Activated naive CD4-positive, alpha-beta T cell treated with anti-CD3 and anti-CD28 coated beads, Interleukin-2, amount 50 U/mL, for 72 hours (primary cell): ENCODE data around the gene OR2V2. TPM values are rescaled to one million over a fixed set of nuclear protein-coding genes. Genes with fewer than 3 reads are reported as not detected.

Experiments used
- ATAC-seq, 2 donors: fragments of 150-1000 bp; cut with Tn5 transposase; 2 replicates each; pipeline ENCODE4 v1.10.0; 2021; ENCODE audit warnings: mild to moderate bottlenecking in 2 of 2, moderate library complexity in 2 of 2
- DNase-seq, 2 donors: peaks; one replicate each; pipeline ENCODE4 v3.0.0; 2021 to 2022; ENCODE audit warnings: low spot score in 2 of 2
- H3K27ac Mint-ChIP-seq, 2 donors: one replicate each; pipeline ENCODE4 v1.8.0; 2022; ENCODE audit warnings: mild to moderate bottlenecking in 2 of 2, mixed read lengths in 2 of 2
- H3K36me3 Mint-ChIP-seq, 2 donors: one replicate each; pipeline ENCODE4 v1.8.0; 2022; ENCODE audit warnings: mixed read lengths in 2 of 2
- H3K9me3 Mint-ChIP-seq, 2 donors: one replicate each; pipeline ENCODE4 v1.8.0; 2022; ENCODE audit warnings: mixed read lengths in 2 of 2
- total RNA-seq, 2 donors: library from RNA; stranded (reverse); gene quantifications; one replicate each; pipeline ENCODE4 v1.2.3, GENCODE V29; 2022

OR2V2 gene
- total RNA-seq, 2 donors from 2014 or later = not detected

- no peak overlapping the region for H3K27ac Mint-ChIP-seq
- ATAC-seq = no peak
- no peaks in the 10 kb centered on the region for H3K9me3 Mint-ChIP-seq
Observed at GRCh38 chr5:181203777-181204112, 56.4 kb downstream of the OR2V2 start.

DNA sequence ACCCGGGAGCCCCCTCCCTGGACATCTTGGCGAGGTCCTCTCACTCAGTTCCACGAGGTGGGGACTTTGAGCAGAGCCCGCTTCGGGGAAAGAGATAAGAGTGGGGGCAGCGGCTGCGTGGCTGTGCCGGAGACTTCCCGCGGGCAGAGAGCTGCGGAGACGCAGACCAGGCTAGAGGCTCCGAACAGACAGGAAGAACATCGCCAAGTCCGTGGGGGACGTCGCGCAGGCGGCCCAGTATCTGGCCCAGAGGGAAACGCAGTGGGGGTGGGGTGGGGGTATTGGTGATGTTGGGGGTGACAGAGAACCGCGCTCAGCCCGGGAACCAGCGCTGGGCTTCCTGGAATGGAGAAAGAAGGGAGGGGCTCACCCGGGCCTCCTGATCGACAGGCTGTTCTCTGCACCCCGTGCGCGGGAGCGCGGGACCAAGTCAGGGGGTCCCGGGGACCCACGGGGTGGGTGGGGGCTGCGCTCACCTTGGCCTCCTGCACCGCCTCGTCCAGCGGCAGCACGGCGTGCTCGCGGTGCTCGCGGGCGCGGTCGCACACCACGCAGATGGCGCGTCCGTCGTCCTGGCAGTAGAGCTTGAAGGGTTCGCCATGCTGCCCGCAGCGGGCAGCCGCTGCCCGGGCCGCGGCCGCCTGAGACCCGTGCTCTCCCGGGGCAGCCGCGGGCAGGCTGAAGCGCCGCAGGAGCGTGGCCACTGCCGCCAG, 56.9 kb downstream of the OR2V2 start:
- no peak for DNase-seq
- H3K9me3 Mint-ChIP-seq = no peaks in the 10 kb centered on the region
- no peak overlapping the region for H3K27ac Mint-ChIP-seq
- peaks cover 5 to 13% of the 10 kb centered on the region in 2 donors for H3K36me3 Mint-ChIP-seq
- ATAC-seq = no peak

More at GRCh38 chr5:181203777-181204112, 56.4 kb downstream of the OR2V2 start:
- peaks cover 5 to 13% of the 10 kb centered on the region in 2 donors for H3K36me3 Mint-ChIP-seq
- no peak for DNase-seq

DNA sequence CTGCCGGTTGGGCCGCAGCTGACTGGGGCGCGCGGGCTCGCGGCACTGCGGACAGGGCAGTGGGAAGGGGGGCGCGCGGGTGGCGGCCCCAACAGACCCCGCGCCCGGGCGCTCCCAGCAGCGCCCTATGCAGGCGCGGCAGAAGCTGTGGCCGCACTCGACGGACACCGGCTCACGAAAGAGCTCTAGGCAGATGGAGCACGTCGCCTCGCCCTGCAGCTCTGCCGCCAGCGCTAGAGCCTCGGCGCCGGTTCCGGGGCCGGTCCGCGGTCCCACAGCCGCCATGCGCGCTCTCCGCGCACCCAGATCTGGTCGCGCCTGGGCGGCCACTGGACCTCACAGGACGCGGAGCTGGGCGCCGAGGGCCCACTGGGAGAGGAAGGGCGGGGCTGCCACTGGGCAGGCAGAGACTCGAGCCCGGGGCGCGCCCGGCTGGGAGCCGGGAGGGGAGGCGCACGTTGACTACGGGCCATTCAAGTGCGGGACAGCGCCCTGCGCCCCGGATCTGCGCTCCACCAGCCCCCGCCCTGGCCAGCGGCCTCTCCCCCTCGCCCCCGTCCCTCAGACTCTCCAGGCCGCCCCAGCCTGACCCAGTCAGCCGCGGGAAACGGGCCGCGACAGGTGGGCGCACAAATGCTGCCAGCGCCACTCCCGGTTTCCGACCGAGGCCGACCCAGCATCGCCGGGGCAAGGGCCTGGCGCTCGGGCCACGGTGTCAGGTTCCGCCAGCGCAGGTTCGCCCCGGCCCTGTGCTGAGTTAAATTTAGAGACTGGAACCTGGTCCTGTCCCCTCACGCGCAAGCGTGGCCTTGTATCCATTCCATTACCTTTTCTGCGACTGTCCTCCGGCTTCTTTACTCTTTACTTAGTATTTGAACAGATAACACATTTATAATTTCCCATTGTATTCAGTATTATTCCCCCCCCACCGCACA, 57.7 kb downstream of the OR2V2 start, which contains the start of gene TRIM7:
TSS of gene TRIM7 (minus strand) at position 371 of the 935 bp plus-strand sequence. CDS start at position 285, 86 bp downstream.
- no peaks in the 10 kb centered on the region for H3K9me3 Mint-ChIP-seq
- H3K27ac Mint-ChIP-seq = peak within 1 kb of the TSS in 1 of 2 donors; percentile 97
- ATAC-seq (no peak), DNase-seq (peak in 1 of 2 donors; percentile 50)
- H3K36me3 Mint-ChIP-seq = peaks cover 5 to 13% of the 10 kb centered on the region in 2 donors

DNA sequence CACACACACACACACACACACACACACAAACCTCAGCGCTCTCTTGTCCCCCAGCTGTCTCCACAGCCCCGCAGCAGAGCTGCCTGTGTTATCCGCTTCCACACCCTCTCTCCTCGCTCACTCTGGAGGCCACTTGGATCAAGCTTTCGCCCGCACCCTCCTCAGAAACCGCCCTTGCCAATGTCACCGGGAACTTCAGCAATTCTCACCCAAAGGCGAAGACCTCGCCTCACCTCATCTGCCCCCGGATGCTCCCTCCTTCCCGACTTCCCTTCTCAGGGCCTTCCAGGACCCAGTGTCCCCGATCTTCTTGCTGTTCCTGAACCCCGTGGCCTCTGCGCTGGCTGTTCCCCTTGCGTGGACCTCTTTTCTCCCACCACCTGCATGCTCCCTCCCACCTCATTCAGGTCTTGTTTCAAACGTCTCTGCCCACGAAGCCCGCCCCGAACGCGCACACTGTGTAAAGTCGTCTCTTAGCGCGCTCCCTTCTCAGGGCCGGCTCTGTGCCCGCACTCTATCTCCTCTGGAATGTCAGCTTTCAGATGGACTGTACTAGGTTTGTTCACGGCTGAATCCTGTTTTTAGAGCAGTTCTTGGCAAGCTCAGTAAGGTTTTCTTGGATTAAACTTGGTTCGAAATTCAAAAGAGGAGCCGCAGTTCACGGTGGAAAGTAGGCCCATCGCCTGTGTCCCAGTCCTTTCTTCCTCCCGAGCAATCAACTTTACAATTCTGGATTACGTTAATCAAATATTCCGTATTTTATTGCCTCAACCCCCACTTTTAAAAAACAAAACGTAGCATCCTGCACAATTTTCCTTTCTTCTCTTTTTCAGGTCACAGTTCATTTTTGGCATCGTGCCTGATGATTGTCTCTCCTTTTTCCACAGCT, 58.6 kb downstream of the OR2V2 start:
- Mint-ChIP-seq H3K36me3 (peaks cover 5 to 13% of the 10 kb centered on the region in 2 donors), H3K27ac (peak overlapping the region; percentile 97 to 99), H3K9me3 (no peaks in the 10 kb centered on the region)
- peak; percentile 15 to 24 for ATAC-seq
- DNase-seq = no peak

GRCh38 chr5:181207214-181207959, 60.0 kb downstream of the OR2V2 start:
- Mint-ChIP-seq H3K9me3 (no peaks in the 10 kb centered on the region), H3K27ac (peak overlapping the region; percentile 97 to 99), H3K36me3 (peaks cover 5 to 13% of the 10 kb centered on the region in 2 donors)
- DNase-seq (peak; percentile 80 to 85), ATAC-seq (peak; percentile 63 to 68)

GRCh38 chr5:181207960-181208253, 60.5 kb downstream of the OR2V2 start:
- Mint-ChIP-seq H3K9me3 (no peaks in the 10 kb centered on the region), H3K36me3 (peaks cover 5 to 13% of the 10 kb centered on the region in 2 donors), H3K27ac (peak overlapping the region; percentile 97 to 99)
- ATAC-seq = no peak
- DNase-seq = no peak

Other genes starting within 250 kb of the OR2V2 start
- not detected for gene BTNL8, start 248.4 kb upstream of the OR2V2 start, total RNA-seq
- gene BTNL3, start 158.7 kb upstream of the OR2V2 start, total RNA-seq = not detected
- gene BTNL9, start 107.3 kb upstream of the OR2V2 start, total RNA-seq = under 1 TPM in 1 of 2 donors, not detected in 1; 0.41 TPM
- gene OR2V1, start 16.4 kb upstream of the OR2V2 start, total RNA-seq = not detected
- gene TRIM7, start 57.6 kb downstream of the OR2V2 start, total RNA-seq = 1 to 10 TPM; 4.8 to 7.0 TPM
- gene TRIM41, start 75.7 kb downstream of the OR2V2 start, total RNA-seq = 10 to 100 TPM; 33.1 to 36.4 TPM
- 1,000 to 10,000 TPM; 2,392 to 2,665 TPM for gene RACK1, start 96.3 kb downstream of the OR2V2 start, total RNA-seq
- gene TRIM52, start 113.6 kb downstream of the OR2V2 start, total RNA-seq = 10 to 100 TPM in 1 of 2 donors, 1 to 10 TPM in 1; 9.3 to 15.6 TPM
- not detected for gene OR4F3, start 219.7 kb downstream of the OR2V2 start, total RNA-seq